Astrocyte of the spinal cord (primary cell): ENCODE data around the gene TENT5C.
A peak's percentile ranks its signal among the peaks of the same experiment; 100 is the strongest.

Source experiments
- DNase-seq: peaks from one replicate; pipeline ENCODE4 v3.0.0; 2011; ENCODE audit warnings: low read depth, low spot score
- H3K4me3 ChIP-seq: 2 replicates; pipeline ENCODE4 v1.5.1; 2011; ENCODE audit warnings: low read depth, mild to moderate bottlenecking, low read length, moderate library complexity
- CTCF ChIP-seq: IDR thresholded peaks from 2 replicates; pipeline ENCODE4 v1.5.1; 2012; ENCODE audit warnings: low read depth, mild to moderate bottlenecking, low read length, inconsistent platforms
- in situ Hi-C: cut with HindIII; loops from 2 replicates; pipeline ENCODE4 v1.10.0; 2017; ENCODE audit warnings: low sequenced_read_pairs

Gene TENT5C

DNA sequence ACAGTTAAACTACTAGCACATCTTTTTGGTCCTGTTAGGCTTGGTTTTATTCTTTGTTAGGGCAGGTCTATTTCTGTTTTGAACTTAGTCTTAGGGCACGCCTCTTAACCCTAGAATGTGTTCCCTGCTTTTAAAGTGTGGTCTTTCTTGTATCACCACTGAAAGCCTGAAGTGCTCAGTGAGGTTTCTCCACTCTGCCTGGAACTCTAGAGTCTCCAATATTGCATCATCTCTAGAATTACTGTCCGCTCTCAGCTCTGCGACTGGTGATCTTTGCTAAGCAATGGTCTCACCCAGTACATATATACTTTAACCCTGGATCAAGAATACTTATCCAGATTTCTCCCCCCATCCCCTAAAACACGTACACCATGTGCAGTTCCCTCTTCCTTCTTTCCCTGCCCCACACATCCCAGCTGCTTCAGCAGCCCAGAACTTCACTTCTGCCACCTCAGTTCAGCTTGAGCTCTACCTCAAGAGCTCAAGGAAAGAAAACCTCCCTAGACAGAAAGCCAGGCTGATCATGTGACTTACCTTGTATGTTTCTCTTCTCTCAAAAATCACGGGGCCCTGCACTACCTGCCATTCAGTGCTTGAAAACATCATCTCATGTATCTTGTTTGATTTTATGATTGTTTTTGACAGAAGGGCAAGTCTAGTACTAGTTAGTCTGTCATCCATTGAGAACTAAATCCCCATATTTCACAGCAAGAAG lies 59.9 kb downstream of the TENT5C start:
- no peak for TF ChIP-seq CTCF
- no peak overlapping the region for H3K4me3 ChIP-seq
- in situ Hi-C loops, result no loop called here
- no peak for DNase-seq

DNA sequence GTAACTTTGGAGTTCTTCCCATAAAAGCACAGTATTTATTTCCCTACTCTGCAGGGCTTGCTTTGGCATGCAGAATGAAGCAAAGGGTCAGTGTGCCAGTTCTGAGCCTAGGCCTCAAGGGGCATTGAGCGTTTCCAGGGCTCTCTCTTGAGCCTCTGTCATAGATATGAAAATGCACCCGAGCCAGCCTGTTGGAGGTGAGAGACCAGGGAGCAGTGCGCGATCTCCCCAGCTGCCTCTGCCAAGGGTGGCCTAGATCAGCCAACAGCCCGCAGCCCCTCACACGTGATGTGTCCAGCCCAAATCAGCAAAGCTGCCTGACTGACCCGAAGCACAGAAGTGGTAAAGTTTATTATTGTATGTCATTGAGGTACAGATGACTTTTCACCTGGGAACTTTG lies 63.7 kb downstream of the TENT5C start:
- in situ Hi-C loops, result no loop called here
- DNase-seq, result no peak
- TF ChIP-seq CTCF, result no peak
- H3K4me3 ChIP-seq, result no peak overlapping the region

GRCh38 chr1:117670976-117671780 lies 65.3 kb downstream of the TENT5C start:
- TF ChIP-seq CTCF, result no peak
- no peak for DNase-seq
- in situ Hi-C loops, result no loop called here
- no peak overlapping the region for H3K4me3 ChIP-seq

GRCh38 chr1:117671781-117672501 lies 66.1 kb downstream of the TENT5C start:
- in situ Hi-C loops, result no loop called here
- no peak overlapping the region for H3K4me3 ChIP-seq
- TF ChIP-seq CTCF, result peak; percentile 27
- peak; percentile 27 for DNase-seq

DNA sequence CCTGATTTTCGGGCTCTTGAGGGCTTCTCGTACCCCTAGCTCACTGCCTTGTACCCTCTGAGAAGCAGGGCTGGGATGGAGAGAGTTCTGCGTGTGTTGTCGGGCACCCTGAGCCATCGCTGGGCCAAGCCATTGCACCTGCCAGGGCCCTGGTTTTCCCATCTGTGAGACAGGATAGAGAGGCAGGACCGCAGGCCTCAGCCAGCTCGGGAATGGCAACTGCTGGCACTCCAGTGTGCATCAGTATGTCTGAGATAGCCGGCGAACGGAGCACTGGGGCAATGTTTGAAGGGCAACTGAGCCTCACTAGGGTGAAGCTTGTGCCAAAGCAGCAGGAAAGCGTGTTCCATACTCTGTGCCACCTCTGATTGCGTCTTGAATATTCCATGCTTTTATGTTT lies 66.9 kb downstream of the TENT5C start:
- no peak overlapping the region for H3K4me3 ChIP-seq
- in situ Hi-C loops, result no loop called here
- DNase-seq, result no peak
- no peak for TF ChIP-seq CTCF

DNA sequence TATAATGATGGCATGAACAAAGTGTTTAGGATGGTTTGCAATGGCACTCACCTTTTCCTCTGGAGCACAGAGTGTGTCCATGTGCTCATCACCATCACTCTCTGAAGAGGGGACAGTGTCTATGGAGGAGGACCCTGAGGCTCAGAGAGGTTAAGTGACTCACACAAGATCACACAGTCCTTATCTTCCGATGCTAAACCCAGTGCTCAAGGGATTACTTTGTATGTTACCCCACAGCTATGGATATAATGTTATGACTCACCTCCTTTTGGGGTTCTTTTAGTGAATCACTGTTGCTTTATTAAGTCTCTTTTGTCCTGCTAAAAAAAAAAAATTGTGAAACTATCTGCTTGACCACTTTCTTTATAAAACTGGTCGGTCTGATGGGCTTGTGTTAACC lies 67.6 kb downstream of the TENT5C start:
- no peak for TF ChIP-seq CTCF
- H3K4me3 ChIP-seq, result no peak overlapping the region
- in situ Hi-C loops, result no loop called here
- peak; percentile 36 for DNase-seq
